HUDEP-2 (cell line): ENCODE results near the gene POGK.
"Not testable (repeated sequence)": the region's sequence is repeated elsewhere in the genome, so short reads cannot be mapped to it uniquely, and the experiment has no call there.

Experiments used
- DNase-seq, 76 experiments: peaks; one replicate each; lab custom pipeline; 2025; ENCODE audit not compliant: unreplicated experiment in 76 of 76; lab: John Stamatoyannopoulos, UW

POGK gene

DNA sequence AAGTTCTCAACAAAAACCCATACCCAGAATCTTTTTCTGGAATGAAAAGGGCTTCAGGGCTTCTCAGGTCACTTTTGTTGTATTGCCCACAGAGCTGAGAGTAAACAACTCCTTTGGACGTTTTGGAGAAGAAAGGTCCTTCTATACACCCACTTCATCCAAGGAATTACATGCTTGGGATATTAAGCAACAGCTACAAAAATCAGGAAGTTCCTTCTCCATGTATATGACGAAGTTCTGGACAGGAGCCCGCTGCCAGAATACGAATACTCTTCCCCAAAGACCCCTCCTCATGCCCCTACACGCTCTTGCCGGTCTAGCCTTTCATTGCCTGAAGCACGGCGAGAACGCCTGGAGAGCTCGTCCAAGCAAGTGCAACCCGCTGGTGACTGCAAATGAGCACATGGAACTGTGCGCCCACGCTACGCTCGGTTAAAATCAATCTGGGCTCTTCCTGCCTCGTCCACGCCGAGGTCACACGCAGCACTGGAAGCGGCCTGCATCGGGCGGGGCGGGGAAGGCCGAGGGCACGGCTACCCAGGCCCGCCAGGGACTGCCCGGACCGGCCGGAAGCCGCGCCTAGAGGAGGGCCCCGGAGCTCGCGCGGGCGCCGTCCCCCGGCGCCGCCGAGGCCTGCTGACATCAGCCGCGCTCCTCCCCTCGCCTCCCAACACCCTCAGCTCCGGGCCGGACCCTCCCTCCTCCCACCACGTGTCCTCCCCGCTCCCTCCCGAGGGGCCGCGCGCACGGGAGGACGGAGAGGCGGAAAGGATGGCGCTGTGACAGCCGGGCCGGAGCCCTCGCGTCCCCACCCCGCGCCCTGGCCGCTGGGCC, at the start of gene POGK:
Gene POGK (plus strand): TSS at position 710 of the 834 bp plus-strand sequence. CDS start 1,482 bp downstream, outside the sequence.
- DNase-seq = peak in 74 of 76 experiments; percentile 6 to 83 (median 68)

GRCh38 chr1:166796620-166797236, 42.5 kb upstream of the POGK start:
- DNase-seq = no peak

- no peak for DNase-seq
Measured at GRCh38 chr1:166808952-166809351, 30.3 kb upstream of the POGK start.

DNA sequence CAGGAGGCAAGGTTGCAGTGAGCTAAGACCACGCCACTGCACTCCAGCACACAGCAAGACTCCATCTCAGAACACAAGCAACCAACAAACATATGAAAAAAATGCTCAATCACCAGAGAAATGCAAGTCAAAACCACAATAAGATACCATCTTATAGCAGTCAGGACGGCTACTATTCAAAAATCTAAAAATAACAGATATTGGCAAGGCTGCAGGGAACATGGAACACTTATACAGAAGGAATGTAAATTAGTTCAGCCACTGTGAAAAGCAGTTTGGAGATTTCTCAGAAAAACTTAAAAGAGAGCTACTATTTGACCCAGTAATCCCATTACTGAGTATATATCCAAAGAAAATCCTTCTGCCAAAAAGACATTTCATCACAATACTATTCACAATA, 27.6 kb upstream of the POGK start:
- no peak for DNase-seq

- no peak for DNase-seq
Measured at GRCh38 chr1:166813508-166814223, 25.6 kb upstream of the POGK start.

DNA sequence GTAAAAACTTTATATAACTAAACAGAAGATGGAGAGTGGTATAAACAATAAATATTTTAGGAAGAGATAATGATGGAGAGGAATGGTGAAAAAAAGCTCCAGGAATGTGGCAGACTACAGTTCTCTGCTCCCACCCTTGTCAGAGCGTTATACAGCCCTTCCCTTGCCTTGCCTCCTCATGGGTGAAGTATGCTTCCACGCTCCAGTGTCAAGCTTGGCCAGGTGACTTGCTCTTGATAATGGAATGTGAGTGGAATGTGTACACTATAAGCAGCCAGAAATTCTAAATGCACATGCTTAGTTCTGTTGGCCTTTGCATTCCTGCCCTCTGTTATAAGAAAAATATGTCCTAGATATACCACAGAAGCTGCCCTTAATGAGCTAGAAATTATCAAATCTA, 24.7 kb upstream of the POGK start:
- DNase-seq = no peak

- no peak for DNase-seq
Measured at GRCh38 chr1:166819974-166820373, 19.3 kb upstream of the POGK start.

- peak in 3 of 76 experiments; percentile 2 to 9 (median 7) for DNase-seq
Measured at GRCh38 chr1:166822385-166822784, 16.9 kb upstream of the POGK start.

GRCh38 chr1:166827426-166827825, 11.8 kb upstream of the POGK start:
- DNase-seq = no peak

- not testable (repeated sequence) for DNase-seq
Measured at GRCh38 chr1:166829762-166830161, 9.5 kb upstream of the POGK start.

DNA sequence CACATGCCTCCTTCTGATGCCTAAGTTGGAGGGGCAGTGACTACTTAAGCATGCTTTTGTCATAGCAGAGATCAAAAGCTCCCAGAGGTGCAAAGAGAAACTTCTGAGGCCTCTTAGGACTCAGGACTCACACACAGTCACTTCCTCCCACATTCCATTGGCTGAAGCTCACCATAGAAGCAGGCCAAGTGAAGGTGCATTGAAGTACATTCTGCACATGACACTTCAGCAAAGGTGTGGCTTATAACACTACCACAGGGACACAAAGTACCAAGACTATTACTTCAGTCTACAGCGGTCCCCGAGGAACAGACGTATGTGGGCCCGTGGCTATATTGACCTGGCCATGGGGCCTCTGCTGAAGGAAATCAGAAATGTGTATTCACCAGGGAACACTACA, 2.5 kb upstream of the POGK start:
- DNase-seq = no peak

- peak in 27 of 76 experiments; percentile 5 to 40 (median 20) for DNase-seq
Measured at GRCh38 chr1:166839600-166840308, 479 bp downstream of the POGK start.

- DNase-seq = peak in 36 of 76 experiments; percentile 6 to 57 (median 23)
Measured at GRCh38 chr1:166840309-166841274, 1.3 kb downstream of the POGK start.

DNA sequence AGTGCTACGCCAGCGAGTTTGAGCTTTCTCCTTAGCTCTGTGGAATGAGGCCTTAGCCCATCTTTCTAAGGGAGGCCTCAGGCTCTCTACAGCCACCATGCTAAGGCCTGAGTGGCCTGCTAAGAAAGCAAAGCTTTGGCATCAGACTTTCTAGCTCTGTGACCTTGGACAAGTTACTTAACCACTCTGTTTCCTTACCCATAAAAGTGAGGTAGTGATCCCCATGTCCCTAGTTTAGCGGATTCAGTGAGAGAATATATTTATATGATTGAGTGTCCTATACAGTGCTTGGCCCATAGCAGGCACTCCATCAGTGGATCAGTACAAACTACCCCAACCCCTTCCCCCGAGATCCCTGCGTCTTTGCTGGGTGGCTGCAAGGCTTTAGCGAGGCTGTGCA, 4.0 kb downstream of the POGK start:
- DNase-seq = no peak

DNA sequence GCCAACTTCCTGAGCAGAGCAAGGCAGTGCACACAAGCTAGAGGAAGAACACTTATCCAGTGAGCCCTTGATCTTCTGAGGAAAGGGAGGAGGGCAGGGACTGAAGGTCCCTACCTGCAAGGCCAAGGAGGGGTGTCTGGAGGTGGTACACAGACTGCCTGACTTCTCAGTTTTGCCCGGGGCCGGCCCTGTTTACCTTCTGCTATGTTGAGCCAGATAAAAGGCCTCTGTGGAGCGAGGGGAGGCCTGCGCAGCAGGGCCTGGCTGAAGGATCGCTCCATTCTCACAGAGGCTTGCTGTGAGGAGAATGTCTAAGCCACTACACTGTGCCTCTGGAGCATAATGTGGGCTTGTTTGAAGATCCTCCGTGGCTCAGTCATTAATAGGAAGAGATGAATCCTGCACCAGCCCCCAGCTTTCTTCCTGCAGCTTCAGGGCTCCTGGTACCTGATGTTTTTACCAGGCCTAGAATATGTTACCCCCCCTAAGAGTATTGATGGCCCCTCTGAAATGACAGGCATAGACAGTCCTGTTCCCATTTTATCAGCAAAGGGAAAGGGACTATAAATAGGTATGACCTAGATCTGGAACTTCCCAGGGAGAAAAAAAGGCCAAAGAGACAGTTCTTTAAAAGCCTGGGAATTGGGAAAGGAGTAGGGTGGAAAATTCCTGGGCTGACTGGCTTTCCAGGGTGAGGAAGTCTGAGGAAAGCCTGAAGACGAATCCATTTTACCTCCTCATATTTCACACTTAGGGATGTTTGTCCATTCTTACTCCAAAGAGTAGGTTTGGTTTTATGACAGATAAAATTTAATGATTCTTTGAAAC, 4.7 kb downstream of the POGK start:
- no peak for DNase-seq

DNA sequence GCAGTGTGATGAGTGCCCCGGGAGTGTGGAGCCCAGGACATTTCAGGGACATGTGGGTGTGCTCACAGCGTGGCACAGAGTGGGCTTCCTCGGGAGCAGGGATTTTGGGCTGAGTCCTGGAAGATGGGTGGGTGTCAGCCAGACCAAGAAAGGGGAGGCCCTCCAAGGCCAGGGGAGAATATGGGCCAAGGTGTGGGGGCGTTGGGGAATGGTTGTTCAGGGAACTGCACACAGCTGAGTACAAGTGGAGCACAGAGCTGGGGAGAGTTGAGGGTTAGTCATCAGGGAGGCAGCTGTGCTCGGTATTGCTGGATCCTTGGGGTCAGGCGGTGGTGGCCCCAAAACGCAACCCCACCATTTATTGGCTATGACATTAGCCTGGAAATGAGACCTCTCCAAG, 5.5 kb downstream of the POGK start:
- no peak for DNase-seq

- no peak for DNase-seq
Measured at GRCh38 chr1:166848193-166848592, 8.9 kb downstream of the POGK start.

DNA sequence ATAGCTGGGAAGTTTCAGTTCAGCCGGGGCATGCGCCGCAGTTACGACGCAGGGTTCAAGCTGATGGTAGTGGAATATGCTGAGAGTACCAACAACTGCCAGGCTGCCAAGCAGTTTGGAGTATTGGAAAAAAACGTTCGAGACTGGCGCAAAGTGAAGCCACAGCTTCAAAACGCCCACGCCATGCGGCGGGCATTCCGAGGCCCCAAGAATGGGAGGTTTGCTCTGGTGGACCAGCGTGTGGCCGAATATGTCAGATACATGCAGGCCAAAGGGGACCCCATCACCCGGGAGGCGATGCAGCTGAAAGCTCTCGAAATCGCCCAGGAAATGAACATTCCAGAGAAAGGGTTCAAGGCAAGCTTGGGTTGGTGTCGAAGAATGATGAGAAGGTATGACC, 9.9 kb downstream of the POGK start:
- DNase-seq = no peak

DNA sequence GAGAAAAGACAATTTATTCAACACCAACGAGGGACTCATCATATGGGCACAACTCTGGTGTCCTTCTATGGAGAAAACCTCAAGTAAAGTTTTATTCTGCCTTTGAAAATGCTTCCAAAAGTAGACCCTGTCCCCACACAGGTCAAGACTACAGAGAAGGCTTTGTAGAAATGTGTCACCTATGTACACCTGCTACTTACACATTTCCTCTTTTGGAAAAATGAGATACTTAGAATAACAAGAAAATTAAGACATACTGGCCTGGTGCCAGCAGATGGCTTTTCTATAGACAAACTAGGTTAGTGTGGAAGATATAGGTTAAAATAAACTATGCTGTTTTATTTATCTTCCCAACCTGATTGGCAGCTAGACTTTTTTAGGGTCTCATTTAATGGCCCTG, 13.6 kb downstream of the POGK start:
- no peak for DNase-seq
